Peyer's patch (tissue), 4 donors: Measurements from ENCODE around the gene IL1RAPL1.

Source experiments
- CTCF ChIP-seq, 6 experiments: fragments of 450-650 bp in 4 of 6; fragments of 200-600 bp in 2 of 6; sonication (generic) in 1 of 6; IDR thresholded peaks; one replicate each; pipeline ENCODE4 v1.5.1; 2017 to 2019; ENCODE audit warnings: antibody characterized with exemption in 6 of 6, mild to moderate bottlenecking in 3 of 6, moderate library complexity in 1 of 6
- POLR2A ChIP-seq, 2 donors: fragments of 450-650 bp; IDR thresholded peaks; one replicate each; pipeline ENCODE4 v1.5.1; 2017; ENCODE audit warnings: antibody characterized with exemption in 2 of 2, mild to moderate bottlenecking in 2 of 2, moderate library complexity in 2 of 2

DNA sequence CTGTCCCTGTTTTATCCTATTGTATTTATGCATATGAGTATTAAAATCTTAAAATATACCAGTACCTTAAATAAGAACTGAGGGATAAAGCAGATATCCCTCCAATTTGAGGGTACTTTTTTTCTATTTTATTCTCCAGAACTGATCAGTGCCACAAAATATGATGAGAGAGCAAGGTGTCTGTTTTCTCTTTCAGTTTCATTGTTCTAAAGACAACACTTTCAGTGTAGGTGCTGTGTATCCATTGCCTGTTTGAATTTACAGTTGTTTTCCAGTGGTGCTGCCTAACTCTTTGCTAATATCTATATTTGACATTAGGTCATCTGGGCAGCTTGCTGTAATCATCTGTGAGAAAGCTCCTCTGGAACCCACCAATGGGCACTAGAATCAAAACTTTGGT is 394.7 kb downstream of the IL1RAPL1 start:
- TF ChIP-seq CTCF (IDR thresholded peaks at IDR 0.05) (no peak), POLR2A (IDR thresholded peaks at IDR 0.05) (no peak)
